SH-SY5Y (cell line): ENCODE data around the gene MASP2.

Source experiments
- GATA2 ChIP-seq: IDR thresholded peaks from 2 replicates; pipeline ENCODE4 v1.6.1; 2011; ENCODE audit warnings: mild to moderate bottlenecking, low read depth, low read length
- GATA3 ChIP-seq: IDR thresholded peaks from 2 replicates; pipeline ENCODE4 v1.6.1; 2011; ENCODE audit warnings: low read depth, mild to moderate bottlenecking, low read length, moderate library complexity

- no peak for TF ChIP-seq GATA2
- TF ChIP-seq GATA3: no peak
Measured at GRCh38 chr1:11030865-11031264, 16.2 kb downstream of the MASP2 start.
